ENCODE results near the gene DDB1. TPM values are rescaled to one million over a fixed set of nuclear protein-coding genes. Genes with fewer than 3 reads are reported as not detected.

The DDB1 gene
- total RNA-seq, 1 donor from 2014 or later: 210 TPM

GRCh38 chr11:61294717-61295595 is 37.9 kb downstream of the DDB1 start, which contains the start of gene VWCE:
TSS of gene VWCE (minus strand) at chr11:61295316. CDS start at chr11:61295037, 279 bp downstream.
- DNase-seq: peak; percentile 35

- DNase-seq: peak; percentile 51
Measured at GRCh38 chr11:61293867-61294716, 38.8 kb downstream of the DDB1 start.

GRCh38 chr11:61292356-61292755 is 40.5 kb downstream of the DDB1 start:
- no peak for DNase-seq

- no peak for DNase-seq
Measured at GRCh38 chr11:61290905-61291690, 41.8 kb downstream of the DDB1 start.

- DNase-seq: no peak
Measured at GRCh38 chr11:61287338-61287977, 45.4 kb downstream of the DDB1 start.

GRCh38 chr11:61283613-61284012 is 49.3 kb downstream of the DDB1 start:
- no peak for DNase-seq

- DNase-seq: no peak
Measured at GRCh38 chr11:61281581-61282250, 51.2 kb downstream of the DDB1 start.

- no peak for DNase-seq
Measured at GRCh38 chr11:61280883-61281580, 51.9 kb downstream of the DDB1 start.

GRCh38 chr11:61279934-61280659 is 52.8 kb downstream of the DDB1 start:
- DNase-seq: no peak

- no peak for DNase-seq
Measured at GRCh38 chr11:61278001-61278470, 54.9 kb downstream of the DDB1 start.

GRCh38 chr11:61277186-61278000 is 55.5 kb downstream of the DDB1 start:
- no peak for DNase-seq

- no peak for DNase-seq
Measured at GRCh38 chr11:61275191-61275590, 57.7 kb downstream of the DDB1 start.

GRCh38 chr11:61274084-61274483 is 58.8 kb downstream of the DDB1 start:
- no peak for DNase-seq

GRCh38 chr11:61273178-61274078 is 59.5 kb downstream of the DDB1 start:
- DNase-seq: no peak

GRCh38 chr11:61272731-61273130 is 60.2 kb downstream of the DDB1 start:
- no peak for DNase-seq

GRCh38 chr11:61270354-61271076 is 62.4 kb downstream of the DDB1 start:
- DNase-seq: no peak
